Measurements from ENCODE around the gene THBD.
A peak's percentile ranks its signal among the peaks of the same experiment; 100 is the strongest.

The THBD gene

GRCh38 chr20:23061262-23061661 lies 11.8 kb upstream of the THBD start:
- no peak for DNase-seq

DNA sequence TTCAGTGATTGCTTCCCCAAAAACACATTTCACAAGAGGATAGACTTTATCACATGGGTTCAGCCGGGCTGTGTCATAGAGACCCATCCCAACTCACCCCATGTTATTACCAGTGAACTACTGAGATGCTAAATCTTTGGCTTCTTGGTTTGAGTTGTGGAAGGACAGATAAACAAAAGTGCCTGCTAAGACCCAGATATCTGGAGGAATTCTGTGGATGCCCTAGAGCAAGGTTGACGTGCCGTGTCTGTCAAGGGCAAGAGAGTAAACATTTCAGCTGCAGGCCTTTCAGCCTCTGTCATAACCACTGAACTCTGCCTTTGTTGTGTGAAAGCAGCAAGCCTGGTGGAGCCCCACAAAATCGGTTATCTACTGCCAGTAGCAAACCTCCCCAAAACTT lies 11.2 kb upstream of the THBD start:
- DNase-seq: no peak

GRCh38 chr20:23059846-23060245 lies 10.4 kb upstream of the THBD start:
- DNase-seq: no peak

DNA sequence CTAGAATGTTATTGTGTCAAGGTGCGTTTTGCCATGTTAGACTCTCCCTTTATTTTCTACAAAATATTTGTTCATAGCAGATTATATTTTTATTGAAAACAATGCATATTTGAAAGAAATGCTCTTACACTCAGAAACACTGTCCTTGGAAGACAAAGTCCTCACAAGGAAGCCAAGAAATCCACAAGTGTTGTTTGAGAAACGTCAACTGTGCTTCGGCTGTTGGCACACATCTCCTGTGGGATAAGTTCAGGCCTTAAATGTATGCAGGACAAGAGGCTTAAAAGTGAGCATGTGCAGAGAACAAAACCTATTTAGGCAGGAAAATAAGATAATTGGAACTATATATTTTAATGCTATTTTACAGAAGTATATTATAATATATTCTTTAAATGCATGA lies 9.5 kb upstream of the THBD start:
- DNase-seq: no peak

- no peak for DNase-seq
These were observed 8.8 kb upstream of the THBD start for GRCh38 chr20:23058240-23058639.

- DNase-seq: no peak
These were observed 3.4 kb upstream of the THBD start for GRCh38 chr20:23052904-23053303.

- DNase-seq: peak; percentile 85
These were observed 1.6 kb upstream of the THBD start for GRCh38 chr20:23050847-23051627.

- no peak for DNase-seq
These were observed 785 bp upstream of the THBD start for GRCh38 chr20:23050076-23050838.

DNA sequence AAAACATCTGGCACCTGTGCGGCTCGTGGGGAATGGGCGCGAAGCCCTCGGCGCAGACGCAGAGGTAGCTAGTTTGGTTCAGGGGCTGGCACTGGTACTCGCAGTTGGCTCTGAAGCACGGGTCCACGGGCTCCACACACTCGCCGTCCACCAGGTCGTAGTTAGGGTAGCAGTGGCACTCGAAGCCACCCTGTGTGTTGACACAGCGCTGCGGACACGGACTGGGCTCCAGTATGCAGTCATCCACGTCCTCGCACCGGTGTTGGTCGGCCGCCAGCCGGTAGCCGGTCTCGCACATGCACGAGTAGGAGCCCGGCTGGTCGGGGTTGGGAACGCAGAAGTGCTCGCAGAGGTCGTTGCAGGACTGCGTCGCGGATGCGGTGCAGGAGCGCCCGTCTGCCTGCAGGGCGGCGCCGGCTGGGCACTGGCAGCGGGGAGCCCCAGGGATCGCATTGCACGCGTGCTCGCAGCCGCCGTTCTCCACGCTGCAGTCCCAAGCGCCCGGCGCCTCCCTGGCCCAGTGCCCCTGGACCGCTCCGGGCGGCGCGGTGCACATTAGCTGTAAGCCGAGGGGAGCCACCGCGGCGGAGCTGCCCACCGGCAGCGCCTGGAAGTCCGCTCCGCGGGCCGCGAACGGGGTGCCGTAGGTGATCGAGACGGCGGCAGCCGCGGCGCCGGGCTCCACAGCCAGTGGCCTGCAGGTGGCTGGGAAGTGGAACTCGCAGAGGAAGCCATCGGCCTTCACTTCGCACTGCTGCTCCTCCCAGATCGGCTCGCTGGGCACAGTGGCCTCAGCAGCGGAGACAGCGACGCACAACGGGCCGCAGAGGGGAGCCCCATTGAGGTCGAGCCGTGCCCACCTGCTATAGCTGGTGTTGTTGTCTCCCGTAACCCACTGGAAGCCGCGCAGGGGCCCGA lies 930 bp downstream of the THBD start:
- peak; percentile 14 for DNase-seq

GRCh38 chr20:23047738-23048214 lies 1.7 kb downstream of the THBD start:
- no peak for DNase-seq

- no peak for DNase-seq
These were observed 2.3 kb downstream of the THBD start for GRCh38 chr20:23047001-23047737.

DNA sequence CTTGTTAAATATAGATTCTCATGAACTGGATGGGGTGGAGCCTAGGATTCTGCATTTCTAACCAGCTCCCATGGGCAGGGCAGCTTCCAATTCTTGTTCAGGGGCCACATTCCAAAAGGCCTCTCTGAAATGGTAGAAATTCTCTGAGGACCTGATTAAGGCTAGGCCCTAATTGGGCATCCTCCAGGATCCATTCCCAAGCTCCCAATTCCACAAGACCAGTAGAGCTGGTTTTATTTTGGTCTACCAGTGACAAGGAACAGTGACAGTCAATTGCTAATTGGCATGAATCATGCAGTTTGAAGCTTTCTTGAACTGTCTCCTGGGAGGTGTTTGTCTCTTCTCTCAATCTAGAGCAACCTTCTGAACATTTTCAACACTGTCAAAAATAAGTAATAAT lies 3.0 kb downstream of the THBD start:
- DNase-seq: no peak

- DNase-seq: no peak
These were observed 6.1 kb downstream of the THBD start for GRCh38 chr20:23043376-23043775.

DNA sequence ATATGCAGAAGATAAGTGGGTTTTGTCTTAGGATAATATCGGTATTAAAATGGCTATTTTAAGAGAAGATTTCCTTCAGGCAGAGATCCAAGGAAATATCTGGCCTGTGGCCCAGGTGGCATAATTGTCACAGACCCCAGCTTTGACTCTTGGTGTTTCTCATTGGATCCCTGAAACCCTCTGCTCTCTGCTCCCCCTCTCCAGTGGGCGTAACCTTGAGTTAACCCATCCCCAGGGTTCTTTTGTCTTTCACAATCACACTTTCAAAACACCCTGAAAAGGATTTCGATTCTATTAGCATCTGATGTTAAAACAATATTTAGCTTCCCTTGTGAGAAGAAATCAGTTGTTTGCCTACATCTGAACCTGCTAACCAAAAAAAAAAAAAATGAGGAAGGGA lies 7.2 kb downstream of the THBD start:
- no peak for DNase-seq

DNA sequence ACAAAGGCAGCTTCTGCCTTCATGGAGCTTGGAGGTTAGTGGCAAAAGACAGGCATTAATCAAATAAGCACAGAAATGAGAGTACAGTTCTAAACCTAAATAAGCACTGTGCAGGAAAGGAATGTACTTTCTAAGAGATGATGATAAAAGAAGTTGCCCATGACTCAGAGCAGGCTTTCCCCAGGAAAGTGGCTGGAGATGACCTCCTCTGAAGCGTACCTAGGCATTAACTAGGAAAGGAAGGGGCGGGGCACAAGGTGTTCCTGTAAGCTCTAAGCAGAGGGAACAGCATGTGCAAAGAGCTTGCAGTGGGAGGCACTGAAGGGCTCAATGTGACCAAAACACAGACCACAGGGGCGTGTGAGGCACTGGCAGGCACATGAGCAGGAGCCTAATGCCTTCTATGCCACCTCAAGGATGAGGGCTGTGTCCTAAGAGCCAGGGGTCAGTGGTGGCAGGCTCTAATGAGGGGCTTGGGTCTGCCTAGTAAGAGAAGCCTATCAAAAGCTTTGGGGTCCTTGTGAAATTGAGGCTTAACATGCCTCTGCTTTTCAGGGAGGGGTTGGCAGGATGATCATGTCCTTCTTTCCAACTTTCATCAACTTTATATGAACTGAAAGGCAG lies 9.5 kb downstream of the THBD start:
- no peak for DNase-seq

DNA sequence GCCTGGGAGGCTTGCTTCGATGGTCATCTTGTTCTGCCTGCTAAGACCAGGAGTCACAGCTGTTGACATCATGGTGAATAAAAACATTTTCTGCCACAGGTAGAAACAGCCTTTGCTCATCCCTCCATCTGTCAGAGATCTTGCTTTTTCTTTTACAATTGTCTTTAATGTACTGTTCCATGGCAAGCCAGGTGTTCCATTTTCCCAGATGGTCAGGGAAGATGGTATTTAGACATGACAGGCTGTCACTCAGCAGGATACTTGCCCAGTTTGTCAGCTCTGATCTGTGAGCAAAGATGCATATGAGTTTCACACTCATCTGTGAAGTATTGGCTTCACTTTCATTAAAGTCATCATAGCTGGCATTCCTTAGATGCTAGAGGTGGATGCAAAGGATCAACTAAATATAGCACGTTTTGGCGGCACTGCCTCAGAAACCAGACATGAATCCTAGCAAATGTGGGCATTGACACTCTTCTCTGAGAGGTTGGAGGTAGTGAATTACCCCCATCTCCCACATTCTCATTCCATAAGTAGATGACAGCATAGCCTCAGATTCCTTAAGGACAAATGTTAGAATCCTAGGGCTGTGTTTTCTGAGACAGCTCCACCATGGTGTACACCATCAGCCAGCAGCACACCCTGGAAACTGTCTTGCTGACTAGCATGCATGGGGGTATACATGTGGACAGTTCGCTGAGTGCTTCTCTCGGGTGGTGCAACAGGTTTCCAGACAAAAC lies 10.2 kb downstream of the THBD start:
- DNase-seq: peak; percentile 21

GRCh38 chr20:23037017-23037481 lies 12.4 kb downstream of the THBD start:
- no peak for DNase-seq

- DNase-seq: no peak
These were observed 13.1 kb downstream of the THBD start for GRCh38 chr20:23036371-23036770.

DNA sequence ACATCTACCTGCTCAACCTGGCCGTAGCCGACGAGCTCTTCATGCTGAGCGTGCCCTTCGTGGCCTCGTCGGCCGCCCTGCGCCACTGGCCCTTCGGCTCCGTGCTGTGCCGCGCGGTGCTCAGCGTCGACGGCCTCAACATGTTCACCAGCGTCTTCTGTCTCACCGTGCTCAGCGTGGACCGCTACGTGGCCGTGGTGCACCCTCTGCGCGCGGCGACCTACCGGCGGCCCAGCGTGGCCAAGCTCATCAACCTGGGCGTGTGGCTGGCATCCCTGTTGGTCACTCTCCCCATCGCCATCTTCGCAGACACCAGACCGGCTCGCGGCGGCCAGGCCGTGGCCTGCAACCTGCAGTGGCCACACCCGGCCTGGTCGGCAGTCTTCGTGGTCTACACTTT lies 13.7 kb downstream of the THBD start:
- DNase-seq: no peak

GRCh38 chr20:23034721-23035671 lies 14.5 kb downstream of the THBD start, which contains the start of gene SSTR4:
TSS of gene SSTR4 (plus strand) at chr20:23035312. CDS start at chr20:23035484, 172 bp downstream.
- no peak for DNase-seq

All from fibroblast of upper back skin (primary cell).